Astrocyte of the cerebellum (primary cell): ENCODE results near the gene CNDP1.

Experiments used
- DNase-seq: peaks from one replicate; pipeline ENCODE4 v3.0.0-alpha.2; 2011; ENCODE audit warnings: low read depth
- H3K4me3 ChIP-seq: 2 replicates; pipeline ENCODE4 v1.5.1; 2011; ENCODE audit warnings: mild to moderate bottlenecking, low read depth, low read length, moderate library complexity
- in situ Hi-C: cut with HindIII; loops from 2 replicates; pipeline ENCODE4 v1.10.0; 2017; ENCODE audit warnings: low sequenced_read_pairs
- TF ChIP-seq, protein P1 (sequence below): IDR thresholded peaks from 2 replicates; pipeline ENCODE4 v1.5.1; 2012; ENCODE audit warnings: low read length, low read depth, moderate library complexity, mild to moderate bottlenecking; ENCODE audit errors: missing control alignments

The CNDP1 gene

DNA sequence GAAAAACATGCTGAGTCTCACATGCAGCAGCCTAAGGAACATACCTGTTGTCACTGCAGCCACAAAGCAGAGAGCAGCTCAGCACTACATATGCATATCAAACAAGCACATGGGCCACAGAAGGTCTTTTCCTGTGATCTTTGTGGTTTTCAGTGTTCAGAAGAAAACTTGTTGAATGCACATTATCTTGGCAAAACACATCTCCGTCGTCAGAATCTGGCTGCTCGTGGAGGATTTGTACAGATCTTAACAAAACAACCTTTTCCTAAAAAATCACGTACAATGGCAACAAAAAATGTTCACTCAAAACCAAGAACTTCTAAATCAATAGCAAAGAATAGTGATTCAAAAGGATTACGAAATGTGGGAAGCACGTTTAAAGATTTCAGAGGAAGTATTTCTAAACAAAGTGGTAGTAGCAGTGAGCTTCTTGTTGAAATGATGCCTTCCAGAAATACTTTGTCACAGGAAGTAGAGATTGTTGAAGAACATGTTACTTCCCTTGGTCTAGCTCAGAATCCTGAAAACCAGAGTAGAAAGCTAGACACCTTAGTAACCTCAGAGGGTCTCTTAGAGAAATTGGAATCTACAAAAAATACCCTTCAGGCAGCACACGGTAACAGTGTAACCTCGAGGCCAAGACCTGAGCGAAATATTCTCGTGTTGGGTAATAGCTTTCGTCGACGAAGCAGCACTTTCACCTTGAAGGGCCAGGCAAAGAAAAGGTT is 97.5 kb downstream of the CNDP1 start:
- TF ChIP-seq, protein P1, sequence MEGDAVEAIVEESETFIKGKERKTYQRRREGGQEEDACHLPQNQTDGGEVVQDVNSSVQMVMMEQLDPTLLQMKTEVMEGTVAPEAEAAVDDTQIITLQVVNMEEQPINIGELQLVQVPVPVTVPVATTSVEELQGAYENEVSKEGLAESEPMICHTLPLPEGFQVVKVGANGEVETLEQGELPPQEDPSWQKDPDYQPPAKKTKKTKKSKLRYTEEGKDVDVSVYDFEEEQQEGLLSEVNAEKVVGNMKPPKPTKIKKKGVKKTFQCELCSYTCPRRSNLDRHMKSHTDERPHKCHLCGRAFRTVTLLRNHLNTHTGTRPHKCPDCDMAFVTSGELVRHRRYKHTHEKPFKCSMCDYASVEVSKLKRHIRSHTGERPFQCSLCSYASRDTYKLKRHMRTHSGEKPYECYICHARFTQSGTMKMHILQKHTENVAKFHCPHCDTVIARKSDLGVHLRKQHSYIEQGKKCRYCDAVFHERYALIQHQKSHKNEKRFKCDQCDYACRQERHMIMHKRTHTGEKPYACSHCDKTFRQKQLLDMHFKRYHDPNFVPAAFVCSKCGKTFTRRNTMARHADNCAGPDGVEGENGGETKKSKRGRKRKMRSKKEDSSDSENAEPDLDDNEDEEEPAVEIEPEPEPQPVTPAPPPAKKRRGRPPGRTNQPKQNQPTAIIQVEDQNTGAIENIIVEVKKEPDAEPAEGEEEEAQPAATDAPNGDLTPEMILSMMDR: no peak
- in situ Hi-C loops: no loop called here
- no peak overlapping the region for H3K4me3 ChIP-seq
- peak; percentile 52 for DNase-seq

GRCh38 chr18:74632351-74632679 is 98.0 kb downstream of the CNDP1 start:
- in situ Hi-C loops: no loop called here
- TF ChIP-seq, protein P1: no peak
- no peak overlapping the region for H3K4me3 ChIP-seq
- DNase-seq: no peak

DNA sequence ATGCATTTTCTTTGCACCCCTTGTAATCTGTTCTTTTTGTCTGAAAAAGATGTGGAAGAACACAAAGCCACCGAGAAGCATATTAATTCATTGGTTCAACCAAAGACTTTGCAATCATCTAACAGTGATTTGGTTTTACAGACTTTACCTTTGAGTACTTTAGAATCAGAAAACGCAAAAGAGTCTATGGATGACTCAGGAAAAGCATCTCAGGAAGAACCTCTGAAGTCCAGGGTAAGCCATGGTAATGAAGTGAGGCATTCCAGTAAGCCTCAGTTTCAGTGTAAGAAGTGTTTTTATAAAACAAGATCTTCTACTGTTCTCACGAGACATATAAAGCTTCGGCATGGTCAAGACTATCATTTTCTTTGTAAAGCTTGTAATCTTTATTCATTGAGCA is 98.6 kb downstream of the CNDP1 start:
- no peak for DNase-seq
- TF ChIP-seq, protein P1: no peak
- in situ Hi-C loops: no loop called here
- H3K4me3 ChIP-seq: no peak overlapping the region

DNA sequence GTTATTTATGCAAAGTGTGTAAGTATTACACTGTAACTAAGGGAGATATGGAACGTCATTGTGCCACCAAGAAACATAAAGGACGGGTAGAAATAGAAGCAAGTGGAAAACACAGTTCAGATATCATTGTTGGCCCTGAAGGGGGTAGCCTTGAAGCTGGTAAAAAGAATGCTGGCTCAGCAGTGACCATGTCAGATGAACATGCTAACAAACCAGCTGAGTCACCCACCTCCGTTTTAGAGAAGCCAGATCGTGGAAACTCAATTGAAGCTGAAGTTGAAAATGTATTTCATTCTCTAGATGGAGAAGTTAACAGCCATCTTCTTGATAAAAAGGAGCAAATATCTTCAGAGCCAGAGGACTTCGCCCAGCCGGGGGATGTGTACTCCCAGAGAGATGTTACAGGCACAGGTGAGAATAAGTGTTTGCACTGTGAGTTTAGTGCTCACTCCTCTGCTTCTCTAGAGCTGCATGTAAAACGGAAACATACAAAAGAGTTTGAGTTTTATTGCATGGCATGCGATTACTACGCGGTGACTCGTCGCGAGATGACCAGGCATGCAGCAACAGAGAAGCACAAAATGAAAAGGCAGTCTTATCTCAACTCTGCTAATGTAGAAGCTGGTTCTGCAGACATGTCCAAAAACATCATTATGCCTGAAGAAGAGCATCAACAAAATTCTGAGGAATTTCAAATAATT is 99.5 kb downstream of the CNDP1 start:
- DNase-seq: no peak
- H3K4me3 ChIP-seq: no peak overlapping the region
- TF ChIP-seq, protein P1: no peak
- in situ Hi-C loops: no loop called here

- in situ Hi-C loops: no loop called here
- no peak overlapping the region for H3K4me3 ChIP-seq
- TF ChIP-seq, protein P1: no peak
- no peak for DNase-seq
Measured at GRCh38 chr18:74635224-74635975, 101.1 kb downstream of the CNDP1 start.
